Measurements from ENCODE around the gene AGRN. TPM values are rescaled to one million over a fixed set of nuclear protein-coding genes. Genes with fewer than 3 reads are reported as not detected.

AGRN gene
- total RNA-seq, 1 experiment from 2014 or later = 894 TPM

DNA sequence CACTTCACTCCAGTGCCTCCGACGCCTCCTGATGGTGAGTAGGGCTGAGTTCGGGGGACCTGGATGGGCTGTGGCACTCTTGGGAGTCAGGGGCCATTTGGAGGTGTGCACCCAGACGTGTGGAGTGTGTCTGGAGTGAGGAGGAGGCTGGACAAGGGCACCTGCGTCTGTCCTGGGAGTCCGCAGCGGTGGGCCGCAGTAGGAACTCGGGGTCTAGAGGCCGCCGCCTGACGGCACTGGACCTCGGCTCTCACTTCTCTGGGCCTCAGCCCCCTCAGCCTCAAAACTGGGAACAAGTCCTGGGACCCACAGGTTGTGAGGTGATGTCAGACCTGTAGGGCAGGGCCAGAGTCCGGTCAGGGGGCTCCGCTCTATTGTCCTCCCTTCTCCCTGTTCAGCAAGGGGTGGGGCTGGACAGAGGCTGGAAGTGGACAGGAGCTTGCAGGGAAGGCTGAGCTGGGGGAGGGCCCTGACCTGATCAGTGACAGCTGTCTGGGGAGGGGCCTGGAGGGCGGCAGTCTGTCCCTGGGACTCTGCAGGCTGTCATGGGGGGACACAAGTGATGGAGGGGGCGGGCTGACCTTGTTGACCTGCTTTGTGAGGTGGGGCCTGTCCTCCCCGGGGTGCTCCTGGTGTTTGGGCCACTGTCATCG, 15.5 kb downstream of the AGRN start:
- no peak for DNase-seq (ENCODE audit: low spot score)

DNA sequence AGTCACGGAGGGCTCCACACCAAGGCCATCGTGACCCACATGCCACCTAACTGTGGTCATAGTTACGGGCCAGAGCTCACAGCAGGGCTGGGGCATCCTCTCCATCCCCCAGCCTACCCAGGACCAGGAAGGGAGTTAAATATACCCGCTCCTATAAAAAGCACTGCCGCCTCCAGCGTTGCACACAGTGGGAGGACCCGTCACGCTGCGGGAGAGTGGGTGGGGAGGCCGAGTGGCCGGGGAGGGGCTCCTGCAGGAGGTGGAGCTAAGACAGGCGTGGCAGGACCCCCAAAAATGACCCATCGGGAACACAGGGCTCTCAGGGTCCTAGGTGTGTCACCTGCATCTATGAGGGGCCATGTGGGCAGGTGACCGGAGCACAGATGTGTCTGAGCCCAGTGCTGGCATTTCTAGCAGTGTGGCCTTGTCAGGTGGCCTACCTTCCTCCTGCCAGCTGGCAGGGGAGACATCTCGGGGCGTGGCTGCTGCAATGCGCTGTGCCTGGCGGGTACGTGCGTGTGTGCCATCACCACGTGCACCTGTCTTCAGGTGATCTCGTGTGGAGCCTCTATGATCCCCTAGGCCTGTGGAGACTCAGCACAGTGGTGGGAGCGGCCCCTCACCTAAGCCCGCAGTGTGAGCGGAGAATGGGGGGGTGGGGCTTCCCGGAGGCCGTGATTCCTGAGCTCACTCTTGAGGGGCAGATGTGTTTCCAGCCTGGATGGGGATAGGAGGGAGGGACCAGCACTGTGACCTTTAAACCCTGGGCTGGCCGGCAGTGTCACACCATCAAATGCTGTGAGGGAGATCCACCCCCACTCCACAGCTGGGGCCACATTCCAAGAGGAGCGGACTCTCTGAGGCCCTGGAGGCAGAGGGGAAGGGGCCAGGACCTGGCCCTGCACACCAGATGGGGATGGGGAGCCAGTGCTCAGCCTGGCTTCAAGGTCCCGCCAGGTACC, 17.7 kb downstream of the AGRN start:
- no peak for DNase-seq (ENCODE audit: low spot score)

DNA sequence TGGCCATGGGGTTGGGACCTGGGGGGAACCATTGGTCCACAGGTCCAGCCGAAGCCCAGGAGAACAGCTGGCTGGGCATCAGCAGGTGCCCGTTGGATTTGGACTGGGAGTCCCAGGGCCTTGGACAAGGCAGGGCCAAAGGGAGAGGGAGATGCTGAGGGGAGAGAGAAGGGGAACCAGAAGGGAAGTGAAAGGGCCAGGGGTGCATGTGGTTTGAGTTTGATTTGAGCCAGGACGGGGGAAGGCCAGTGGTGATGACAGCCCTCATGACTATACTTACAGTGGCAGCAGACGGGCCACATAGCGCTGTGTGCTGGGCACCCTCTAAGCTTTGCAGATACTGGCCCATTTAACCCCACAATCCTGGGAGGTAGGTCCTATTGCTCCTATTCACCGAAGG, 18.8 kb downstream of the AGRN start:
- no peak for DNase-seq (ENCODE audit: low spot score)

DNA sequence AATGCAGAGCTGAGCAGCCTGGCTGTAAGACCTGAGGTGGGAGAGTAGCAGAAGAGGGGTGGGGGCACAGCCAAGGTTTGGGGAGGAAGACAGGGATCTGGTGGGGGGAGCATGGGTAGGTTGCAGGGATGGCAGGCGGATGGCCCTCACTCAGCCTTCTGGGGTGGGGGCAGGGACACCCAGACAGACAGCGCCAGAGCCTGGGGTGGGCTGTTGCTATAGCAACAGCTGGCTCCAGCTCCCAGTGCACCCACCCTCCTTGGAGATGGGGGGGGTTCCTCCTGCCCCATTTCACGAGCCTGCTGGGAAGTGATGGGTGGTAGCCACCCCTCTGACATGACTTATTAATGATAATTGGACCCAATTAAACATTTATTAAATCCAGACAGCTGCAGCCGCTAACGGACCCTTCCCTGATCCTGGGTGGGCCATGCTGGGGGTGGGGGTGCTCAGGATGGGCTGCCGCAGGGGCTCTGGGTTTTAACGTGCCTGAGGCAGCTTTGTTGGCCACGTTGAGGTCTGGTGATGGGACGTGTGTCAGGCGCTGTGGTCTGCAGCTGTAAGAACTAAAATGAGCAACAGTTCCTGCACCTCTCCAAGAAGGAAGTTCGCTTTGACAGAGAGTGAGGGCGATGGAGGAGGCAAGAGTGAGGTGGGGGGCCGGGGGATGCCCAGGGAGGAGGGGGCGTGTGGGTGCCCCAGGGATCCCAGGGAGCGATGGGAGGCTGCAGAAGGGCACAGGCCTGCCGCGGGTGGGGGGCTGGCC, 19.4 kb downstream of the AGRN start:
- DNase-seq (ENCODE audit: low spot score) = no peak

DNA sequence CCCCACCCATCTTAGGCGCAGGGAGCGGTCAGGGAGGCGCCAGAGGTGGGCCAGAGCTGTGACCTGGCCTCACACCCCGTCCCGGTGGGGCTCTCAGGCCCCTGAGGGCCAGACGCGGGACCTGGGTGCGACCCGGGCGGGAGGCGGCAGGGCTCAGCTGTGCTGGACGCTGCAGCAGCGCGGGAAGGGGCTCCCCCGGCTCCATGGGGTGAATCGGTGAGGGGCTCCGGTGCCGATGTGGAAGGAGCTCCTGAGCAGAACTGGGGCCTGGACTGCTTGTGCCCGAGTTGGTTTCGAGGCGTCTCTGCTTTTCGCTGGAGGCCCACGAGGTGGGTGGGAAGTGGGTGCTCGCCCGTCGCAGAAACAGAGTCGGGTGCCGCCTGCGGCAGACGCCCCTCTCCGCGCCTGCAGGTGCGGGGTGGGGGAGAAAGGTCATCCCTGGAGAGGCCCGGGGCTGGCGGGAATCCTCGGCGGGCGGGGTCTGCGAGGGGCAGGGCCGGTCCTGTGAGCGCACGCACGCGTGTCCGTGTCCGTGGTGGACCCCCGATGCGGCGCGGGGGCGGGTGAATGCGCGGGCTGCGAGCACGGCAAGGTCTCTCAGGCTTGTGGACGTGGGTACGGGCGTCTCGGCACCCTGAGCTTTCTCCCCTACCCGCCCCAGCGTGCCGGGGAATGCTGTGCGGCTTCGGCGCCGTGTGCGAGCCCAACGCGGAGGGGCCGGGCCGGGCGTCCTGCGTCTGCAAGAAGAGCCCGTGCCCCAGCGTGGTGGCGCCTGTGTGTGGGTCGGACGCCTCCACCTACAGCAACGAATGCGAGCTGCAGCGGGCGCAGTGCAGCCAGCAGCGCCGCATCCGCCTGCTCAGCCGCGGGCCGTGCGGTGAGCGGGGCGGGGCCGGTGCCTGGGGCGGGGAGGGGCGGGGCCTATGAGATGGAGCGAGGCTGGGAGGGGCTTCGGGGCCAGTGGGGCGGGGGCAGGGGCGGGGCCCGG, 20.4 kb downstream of the AGRN start:
- peak; percentile 87 for DNase-seq (ENCODE audit: low spot score)

DNA sequence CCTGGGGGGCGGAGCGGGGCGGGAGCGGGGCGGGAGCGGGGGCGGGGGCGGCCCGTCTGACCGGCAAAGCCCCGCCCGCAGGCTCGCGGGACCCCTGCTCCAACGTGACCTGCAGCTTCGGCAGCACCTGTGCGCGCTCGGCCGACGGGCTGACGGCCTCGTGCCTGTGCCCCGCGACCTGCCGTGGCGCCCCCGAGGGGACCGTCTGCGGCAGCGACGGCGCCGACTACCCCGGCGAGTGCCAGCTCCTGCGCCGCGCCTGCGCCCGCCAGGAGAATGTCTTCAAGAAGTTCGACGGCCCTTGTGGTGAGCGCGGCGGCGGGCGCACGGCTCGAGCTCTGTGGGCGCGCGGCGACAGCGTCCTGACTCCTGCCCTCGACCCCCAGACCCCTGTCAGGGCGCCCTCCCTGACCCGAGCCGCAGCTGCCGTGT, 21.2 kb downstream of the AGRN start:
- no peak for DNase-seq (ENCODE audit: low spot score)

DNA sequence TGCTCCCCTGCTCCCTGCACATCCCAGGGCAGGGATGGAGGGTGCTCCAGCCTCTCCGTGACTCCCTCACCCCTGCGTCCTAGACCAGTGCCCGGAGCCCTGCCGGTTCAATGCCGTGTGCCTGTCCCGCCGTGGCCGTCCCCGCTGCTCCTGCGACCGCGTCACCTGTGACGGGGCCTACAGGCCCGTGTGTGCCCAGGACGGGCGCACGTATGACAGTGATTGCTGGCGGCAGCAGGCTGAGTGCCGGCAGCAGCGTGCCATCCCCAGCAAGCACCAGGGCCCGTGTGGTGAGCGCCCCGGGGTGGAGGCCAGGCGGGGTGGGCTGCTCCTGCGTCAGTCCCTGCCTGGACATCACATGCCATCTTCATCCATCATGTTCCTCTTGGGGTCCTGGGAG, 22.0 kb downstream of the AGRN start:
- DNase-seq (ENCODE audit: low spot score) = no peak

DNA sequence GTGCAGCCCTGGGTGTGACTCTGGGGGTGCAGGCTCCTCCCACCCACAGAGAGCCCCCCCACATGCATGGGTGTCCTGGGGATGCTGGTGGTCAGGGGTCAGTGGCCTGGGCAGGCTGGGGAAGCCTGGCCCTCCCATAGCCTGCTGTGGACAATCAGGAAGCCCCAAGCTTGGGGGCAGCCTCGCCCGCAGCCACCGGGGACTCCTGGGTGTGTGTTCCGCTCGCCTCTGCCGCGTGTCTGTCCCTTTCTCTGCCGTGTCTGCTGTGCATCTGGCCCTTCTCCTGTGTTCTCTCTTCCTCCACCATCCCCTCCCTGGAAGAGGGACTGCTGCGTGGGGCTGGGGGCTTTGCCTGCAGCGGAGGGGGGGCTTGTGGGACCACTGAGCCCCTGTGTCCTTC, 22.9 kb downstream of the AGRN start:
- DNase-seq (ENCODE audit: low spot score) = no peak

DNA sequence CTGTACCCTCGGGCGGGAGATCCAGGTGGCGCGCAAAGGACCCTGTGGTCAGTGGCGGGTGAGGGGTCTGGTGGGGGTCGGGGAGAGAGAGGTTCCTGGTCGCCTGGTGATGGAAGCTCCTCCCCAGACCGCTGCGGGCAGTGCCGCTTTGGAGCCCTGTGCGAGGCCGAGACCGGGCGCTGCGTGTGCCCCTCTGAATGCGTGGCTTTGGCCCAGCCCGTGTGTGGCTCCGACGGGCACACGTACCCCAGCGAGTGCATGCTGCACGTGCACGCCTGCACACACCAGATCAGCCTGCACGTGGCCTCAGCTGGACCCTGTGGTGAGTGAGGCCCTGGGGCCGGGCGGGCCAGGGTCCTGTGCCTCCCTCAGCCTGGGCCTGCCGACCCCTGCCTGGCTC, 23.5 kb downstream of the AGRN start:
- no peak for DNase-seq (ENCODE audit: low spot score)

DNA sequence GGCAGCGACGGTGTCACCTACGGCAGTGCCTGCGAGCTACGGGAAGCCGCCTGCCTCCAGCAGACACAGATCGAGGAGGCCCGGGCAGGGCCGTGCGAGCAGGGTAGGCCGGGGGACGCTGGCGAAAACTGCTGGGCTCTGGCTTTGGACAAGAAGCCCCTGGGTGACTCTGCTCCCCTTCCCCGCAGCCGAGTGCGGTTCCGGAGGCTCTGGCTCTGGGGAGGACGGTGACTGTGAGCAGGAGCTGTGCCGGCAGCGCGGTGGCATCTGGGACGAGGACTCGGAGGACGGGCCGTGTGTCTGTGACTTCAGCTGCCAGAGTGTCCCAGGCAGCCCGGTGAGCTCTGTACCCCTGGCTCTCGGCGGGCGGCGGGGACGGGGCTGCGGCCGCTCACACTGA, 24.0 kb downstream of the AGRN start:
- DNase-seq (ENCODE audit: low spot score) = no peak

DNA sequence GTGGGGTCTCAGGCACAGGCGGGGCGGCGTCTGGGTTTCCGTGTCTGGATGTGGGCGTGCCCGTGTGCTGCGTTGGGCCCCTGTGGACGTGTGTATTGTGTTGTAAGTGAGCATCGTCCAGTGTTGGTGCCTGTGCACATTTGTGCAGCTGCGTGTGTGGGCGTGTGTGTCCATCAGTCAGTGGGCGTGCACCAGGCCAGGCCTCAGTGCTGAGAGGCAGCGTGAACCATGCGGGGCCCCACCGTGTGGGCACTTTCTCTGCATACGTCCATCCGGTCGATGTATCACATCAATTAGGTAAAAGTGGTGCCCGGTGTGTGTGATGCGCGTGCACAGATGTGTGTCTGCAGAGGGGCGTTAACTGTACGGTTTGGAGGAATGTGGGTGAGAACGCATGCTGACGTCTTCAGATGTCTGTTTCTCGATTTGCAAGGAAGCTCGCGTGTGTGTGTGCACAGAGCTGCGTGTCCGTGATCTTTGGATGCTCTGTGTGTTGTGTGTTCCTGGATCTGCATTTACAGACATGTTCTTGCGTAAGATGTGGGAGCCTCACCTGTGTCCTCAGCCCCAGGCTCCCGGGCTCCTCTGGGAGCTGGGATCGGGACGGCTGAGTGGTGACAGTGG, 24.6 kb downstream of the AGRN start:
- DNase-seq (ENCODE audit: low spot score) = no peak

DNA sequence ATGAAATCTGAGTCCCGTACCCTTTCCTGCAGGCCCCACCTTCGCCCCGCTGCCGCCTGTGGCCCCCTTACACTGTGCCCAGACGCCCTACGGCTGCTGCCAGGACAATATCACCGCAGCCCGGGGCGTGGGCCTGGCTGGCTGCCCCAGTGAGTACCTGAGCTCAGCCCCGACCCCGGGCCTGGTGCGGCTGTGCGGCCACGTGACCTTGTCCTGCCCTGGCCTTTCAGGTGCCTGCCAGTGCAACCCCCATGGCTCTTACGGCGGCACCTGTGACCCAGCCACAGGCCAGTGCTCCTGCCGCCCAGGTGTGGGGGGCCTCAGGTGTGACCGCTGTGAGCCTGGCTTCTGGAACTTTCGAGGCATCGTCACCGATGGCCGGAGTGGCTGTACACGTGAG, 25.2 kb downstream of the AGRN start:
- DNase-seq (ENCODE audit: low spot score) = no peak

DNA sequence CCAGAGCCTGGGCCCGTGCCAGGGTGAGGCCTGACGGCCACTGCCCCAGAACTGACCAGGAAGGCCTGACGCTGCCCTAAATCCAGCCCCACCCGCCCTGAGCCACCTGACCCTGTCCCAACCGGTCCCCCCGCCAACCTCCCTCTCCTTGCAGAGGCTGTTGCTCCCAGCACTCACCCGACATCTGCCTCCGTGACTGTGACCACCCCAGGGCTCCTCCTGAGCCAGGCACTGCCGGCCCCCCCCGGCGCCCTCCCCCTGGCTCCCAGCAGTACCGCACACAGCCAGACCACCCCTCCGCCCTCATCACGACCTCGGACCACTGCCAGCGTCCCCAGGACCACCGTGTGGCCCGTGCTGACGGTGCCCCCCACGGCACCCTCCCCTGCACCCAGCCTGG, 26.3 kb downstream of the AGRN start:
- DNase-seq (ENCODE audit: low spot score) = no peak

DNA sequence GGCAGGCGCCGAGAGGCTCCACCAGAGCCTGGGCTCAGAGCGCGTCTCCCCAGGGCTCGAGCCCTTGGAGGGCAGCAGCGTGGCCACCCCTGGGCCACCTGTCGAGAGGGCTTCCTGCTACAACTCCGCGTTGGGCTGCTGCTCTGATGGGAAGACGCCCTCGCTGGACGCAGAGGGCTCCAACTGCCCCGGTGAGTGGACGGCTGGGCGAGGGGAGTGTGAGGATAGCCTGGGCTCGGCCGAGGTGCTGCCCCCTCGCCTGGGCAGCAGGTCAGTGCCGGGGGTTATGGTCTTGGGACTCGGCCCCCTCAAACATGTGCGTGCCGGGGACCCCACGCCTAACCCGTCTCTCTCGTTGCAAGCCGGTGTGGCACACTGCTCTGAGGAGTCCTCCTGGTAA, 26.8 kb downstream of the AGRN start:
- no peak for DNase-seq (ENCODE audit: low spot score)

DNA sequence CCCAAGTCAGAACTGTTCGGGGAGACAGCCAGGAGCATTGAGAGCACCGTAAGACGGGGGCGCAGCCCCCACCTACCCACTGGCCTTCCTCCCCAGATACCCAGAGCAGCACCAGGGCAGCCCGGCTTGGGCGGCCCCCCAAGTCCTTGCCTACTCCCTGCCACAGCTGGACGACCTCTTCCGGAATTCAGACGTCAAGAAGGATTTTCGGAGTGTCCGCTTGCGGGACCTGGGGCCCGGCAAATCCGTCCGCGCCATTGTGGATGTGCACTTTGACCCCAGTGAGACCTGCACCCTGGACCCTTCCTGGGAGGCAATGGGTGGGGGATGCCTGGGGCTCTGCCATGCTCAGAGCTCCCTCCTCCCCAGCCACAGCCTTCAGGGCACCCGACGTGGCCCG, 27.5 kb downstream of the AGRN start:
- DNase-seq (ENCODE audit: low spot score) = no peak

DNA sequence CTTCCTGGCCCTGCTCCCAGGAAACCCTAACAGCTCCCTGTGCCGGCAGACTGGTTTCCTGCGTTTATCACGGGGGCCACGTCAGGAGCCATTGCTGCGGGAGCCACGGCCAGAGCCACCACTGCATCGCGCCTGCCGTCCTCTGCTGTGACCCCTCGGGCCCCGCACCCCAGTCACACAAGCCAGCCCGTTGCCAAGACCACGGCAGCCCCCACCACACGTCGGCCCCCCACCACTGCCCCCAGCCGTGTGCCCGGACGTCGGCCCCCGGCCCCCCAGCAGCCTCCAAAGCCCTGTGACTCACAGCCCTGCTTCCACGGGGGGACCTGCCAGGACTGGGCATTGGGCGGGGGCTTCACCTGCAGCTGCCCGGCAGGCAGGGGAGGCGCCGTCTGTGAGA, 28.0 kb downstream of the AGRN start:
- DNase-seq (ENCODE audit: low spot score) = no peak

DNA sequence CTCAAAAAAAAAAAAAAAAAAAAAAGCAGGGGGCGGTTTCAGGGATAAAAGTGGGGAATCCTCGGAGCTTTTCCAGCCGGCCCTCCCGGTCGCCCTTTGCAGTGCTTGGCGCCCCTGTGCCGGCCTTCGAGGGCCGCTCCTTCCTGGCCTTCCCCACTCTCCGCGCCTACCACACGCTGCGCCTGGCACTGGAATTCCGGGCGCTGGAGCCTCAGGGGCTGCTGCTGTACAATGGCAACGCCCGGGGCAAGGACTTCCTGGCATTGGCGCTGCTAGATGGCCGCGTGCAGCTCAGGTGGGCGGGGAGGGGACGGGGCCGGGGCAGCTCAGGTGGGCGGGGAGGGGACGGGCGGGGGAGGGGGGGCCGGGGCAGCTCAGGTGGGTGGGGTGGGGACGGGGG, 28.8 kb downstream of the AGRN start:
- DNase-seq (ENCODE audit: low spot score) = peak; percentile 63

DNA sequence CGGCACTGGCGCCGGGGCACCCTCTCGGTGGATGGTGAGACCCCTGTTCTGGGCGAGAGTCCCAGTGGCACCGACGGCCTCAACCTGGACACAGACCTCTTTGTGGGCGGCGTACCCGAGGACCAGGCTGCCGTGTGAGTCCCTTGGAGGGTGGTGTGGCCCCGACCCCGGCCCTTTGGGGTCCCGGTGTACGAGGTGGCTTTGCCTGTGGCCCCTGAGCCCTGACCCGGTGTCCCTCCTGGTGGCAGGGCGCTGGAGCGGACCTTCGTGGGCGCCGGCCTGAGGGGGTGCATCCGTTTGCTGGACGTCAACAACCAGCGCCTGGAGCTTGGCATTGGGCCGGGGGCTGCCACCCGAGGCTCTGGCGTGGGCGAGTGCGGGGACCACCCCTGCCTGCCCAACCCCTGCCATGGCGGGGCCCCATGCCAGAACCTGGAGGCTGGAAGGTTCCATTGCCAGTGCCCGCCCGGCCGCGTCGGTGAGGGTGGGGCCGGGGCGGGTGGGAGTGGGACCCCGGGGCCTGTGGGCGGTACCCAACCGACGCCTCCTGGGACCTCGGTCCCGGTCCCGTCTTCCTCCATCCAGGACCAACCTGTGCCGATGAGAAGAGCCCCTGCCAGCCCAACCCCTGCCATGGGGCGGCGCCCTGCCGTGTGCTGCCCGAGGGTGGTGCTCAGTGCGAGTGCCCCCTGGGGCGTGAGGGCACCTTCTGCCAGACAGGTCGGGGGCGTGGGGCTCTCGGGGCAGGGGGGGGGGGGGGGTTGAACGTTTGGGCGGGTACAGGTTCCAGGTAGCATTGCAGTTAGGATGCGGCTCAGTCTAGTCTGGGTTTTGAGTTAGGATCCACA, 29.6 kb downstream of the AGRN start:
- no peak for DNase-seq (ENCODE audit: low spot score)

DNA sequence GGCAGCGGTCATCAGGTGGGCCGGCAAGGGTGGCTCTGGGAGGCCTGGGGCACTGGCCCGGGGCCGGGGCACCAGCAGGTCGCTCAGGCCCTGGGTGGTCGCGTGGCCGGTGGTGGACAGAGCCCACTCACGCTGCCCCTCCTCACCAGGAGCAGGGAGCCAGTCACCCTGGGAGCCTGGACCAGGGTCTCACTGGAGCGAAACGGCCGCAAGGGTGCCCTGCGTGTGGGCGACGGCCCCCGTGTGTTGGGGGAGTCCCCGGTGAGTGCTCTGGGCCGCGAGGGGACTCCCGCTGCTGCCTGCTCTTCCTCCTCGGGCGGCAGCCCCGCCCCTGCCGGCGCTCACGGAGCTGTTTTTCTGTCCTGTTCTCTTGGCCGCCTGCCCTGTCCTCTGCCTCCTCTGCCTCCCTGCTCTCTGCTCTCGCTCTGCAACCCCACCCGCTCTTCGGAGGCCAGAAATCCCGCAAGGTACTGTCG, 30.7 kb downstream of the AGRN start:
- DNase-seq (ENCODE audit: low spot score) = no peak
